GM21367 (cell line): Measurements from ENCODE around the gene GPT2.

ENCODE experiments used
- ATAC-seq: cut with Tn5 transposase; IDR thresholded peaks from one replicate; pipeline ENCODE4 v1.9.1; 2021; ENCODE audit not compliant: unreplicated experiment

The GPT2 gene

GRCh38 chr16:46895399-46896313, 11.5 kb downstream of the GPT2 start:
- no peak for ATAC-seq

- ATAC-seq: no peak
Measured at GRCh38 chr16:46896314-46896968, 12.3 kb downstream of the GPT2 start.

- ATAC-seq: no peak
Measured at GRCh38 chr16:46897471-46897870, 13.3 kb downstream of the GPT2 start.

GRCh38 chr16:46898006-46898405, 13.8 kb downstream of the GPT2 start:
- no peak for ATAC-seq

- ATAC-seq: no peak
Measured at GRCh38 chr16:46899443-46900143, 15.4 kb downstream of the GPT2 start.

- no peak for ATAC-seq
Measured at GRCh38 chr16:46900455-46901235, 16.5 kb downstream of the GPT2 start.

GRCh38 chr16:46901709-46902108, 17.5 kb downstream of the GPT2 start:
- no peak for ATAC-seq

- no peak for ATAC-seq
Measured at GRCh38 chr16:46903255-46903905, 19.2 kb downstream of the GPT2 start.

GRCh38 chr16:46904471-46904870, 20.3 kb downstream of the GPT2 start:
- ATAC-seq: no peak

GRCh38 chr16:46906360-46907060, 22.3 kb downstream of the GPT2 start:
- no peak for ATAC-seq

GRCh38 chr16:46907061-46907774, 23.1 kb downstream of the GPT2 start:
- no peak for ATAC-seq

GRCh38 chr16:46908540-46909372, 24.6 kb downstream of the GPT2 start:
- ATAC-seq: no peak

GRCh38 chr16:46911038-46911437, 26.9 kb downstream of the GPT2 start:
- peak; percentile 46 for ATAC-seq

- ATAC-seq: no peak
Measured at GRCh38 chr16:46911650-46912049, 27.5 kb downstream of the GPT2 start.

GRCh38 chr16:46914556-46915201, 30.5 kb downstream of the GPT2 start:
- ATAC-seq: no peak

- no peak for ATAC-seq
Measured at GRCh38 chr16:46915483-46916025, 31.4 kb downstream of the GPT2 start.

- ATAC-seq: no peak
Measured at GRCh38 chr16:46916980-46917379, 32.8 kb downstream of the GPT2 start.
